HL-60/S4 treated with phorbol 12-myristate 13-acetate at 8.2 ng/mL for 4 days and 3 days (cell line): ENCODE results near the gene SYNPO2.
"Not testable (repeated sequence)": the region's sequence is repeated elsewhere in the genome, so short reads cannot be mapped to it uniquely, and the experiment has no call there.

Source experiments
- in situ Hi-C: fragments of 300-500 bp; cut with MboI; formaldehyde crosslinking; loops from 2 replicates; pipeline ENCODE4 v1.15.0; 2022; ENCODE audit warnings: low sequenced_read_pairs

Gene SYNPO2

GRCh38 chr4:118969359-118969758 lies 80.7 kb downstream of the SYNPO2 start:
- in situ Hi-C loops: loop anchor here (25.0 kb wide), 1 partner anchor 207 kb away; no protein-coding TSS in a partner anchor

- in situ Hi-C loops: loop anchor here (25.0 kb wide), 1 partner anchor 210 kb away; no protein-coding TSS in a partner anchor
Measured at GRCh38 chr4:118972167-118972566, 83.5 kb downstream of the SYNPO2 start.

GRCh38 chr4:118973295-118973694 lies 84.6 kb downstream of the SYNPO2 start:
- in situ Hi-C loops: loop anchor here (25.0 kb wide), 1 partner anchor 211 kb away; no protein-coding TSS in a partner anchor

GRCh38 chr4:118974758-118975157 lies 86.1 kb downstream of the SYNPO2 start:
- in situ Hi-C loops: loop anchor here (25.0 kb wide), 1 partner anchor 212 kb away; no protein-coding TSS in a partner anchor

- in situ Hi-C loops: no loop called here
Measured at GRCh38 chr4:118975449-118976192, 87.0 kb downstream of the SYNPO2 start.

GRCh38 chr4:118976193-118976560 lies 87.5 kb downstream of the SYNPO2 start:
- in situ Hi-C loops: not testable (repeated sequence)

- in situ Hi-C loops: not testable (repeated sequence)
Measured at GRCh38 chr4:118977100-118977499, 88.4 kb downstream of the SYNPO2 start.

- in situ Hi-C loops: no loop called here
Measured at GRCh38 chr4:118979712-118980111, 91.1 kb downstream of the SYNPO2 start.

GRCh38 chr4:118981171-118981838 lies 92.7 kb downstream of the SYNPO2 start:
- in situ Hi-C loops: no loop called here

GRCh38 chr4:118981839-118982381 lies 93.3 kb downstream of the SYNPO2 start:
- in situ Hi-C loops: no loop called here

- in situ Hi-C loops: no loop called here
Measured at GRCh38 chr4:118983293-118983692, 94.6 kb downstream of the SYNPO2 start.

GRCh38 chr4:118983831-118984230 lies 95.2 kb downstream of the SYNPO2 start:
- in situ Hi-C loops: no loop called here

GRCh38 chr4:118985170-118986000 lies 96.7 kb downstream of the SYNPO2 start:
- in situ Hi-C loops: no loop called here

GRCh38 chr4:118987959-118988634 lies 99.4 kb downstream of the SYNPO2 start:
- in situ Hi-C loops: no loop called here

- in situ Hi-C loops: no loop called here
Measured at GRCh38 chr4:118988635-118988972, 100.0 kb downstream of the SYNPO2 start.

GRCh38 chr4:118989098-118990080 lies 100.7 kb downstream of the SYNPO2 start:
- in situ Hi-C loops: no loop called here

GRCh38 chr4:118991686-118992085 lies 103.0 kb downstream of the SYNPO2 start:
- in situ Hi-C loops: no loop called here

GRCh38 chr4:118992149-118992548 lies 103.5 kb downstream of the SYNPO2 start:
- in situ Hi-C loops: no loop called here

GRCh38 chr4:118993333-118993732 lies 104.7 kb downstream of the SYNPO2 start:
- in situ Hi-C loops: no loop called here
